ENCODE results near the gene RBM20. TPM values are rescaled to one million over a fixed set of nuclear protein-coding genes. Genes with fewer than 3 reads are reported as not detected.

Gene RBM20
- total RNA-seq, 1 donor from 2014 or later, result 0.32 TPM

- no peaks in the 10 kb centered on the region for H3F3A ChIP-seq (ENCODE audit: low read depth)
- Mint-ChIP-seq H3K27me3 (ENCODE audit: insufficient read depth, low read depth) (peaks cover 2% of the 10 kb centered on the region), H3K4me1 (peaks cover 48% of the 10 kb centered on the region), H3K36me3 (no peaks in the 10 kb centered on the region), H3K27ac (no peak overlapping the region), H3K4me3 (no peak overlapping the region), H3K9me3 (no peaks in the 10 kb centered on the region)
- peaks cover 27% of the 10 kb centered on the region for H3K27me3 ChIP-seq
- no peaks in the 10 kb centered on the region for H3K9me3 ChIP-seq (ENCODE audit: low read depth)
- H3K79me2 ChIP-seq (ENCODE audit: low read depth), result no peaks in the 10 kb centered on the region
- no peak overlapping the region for H3K9ac ChIP-seq
- no peaks in the 10 kb centered on the region for H4K20me1 ChIP-seq (ENCODE audit: low read depth)
- no peak overlapping the region for H3K4me3 ChIP-seq
- TF ChIP-seq EZH2 (IDR thresholded peaks at IDR 0.05), result no peak
- no peak overlapping the region for H2AFZ ChIP-seq (replicated peaks)
- no peak overlapping the region for H3K27ac ChIP-seq
- H3K4me1 ChIP-seq, result peaks cover 11% of the 10 kb centered on the region
- DNase-seq (ENCODE audit: low spot score), result no peak
- H3K36me3 ChIP-seq, result no peaks in the 10 kb centered on the region
- no peak overlapping the region for H3K4me2 ChIP-seq
These were observed 7.2 kb downstream of the RBM20 start for GRCh38 chr10:110651044-110651958.

- Histone ChIP-seq H3K27ac (no peak overlapping the region), H3F3A (ENCODE audit: low read depth) (no peaks in the 10 kb centered on the region), H3K79me2 (ENCODE audit: low read depth) (no peaks in the 10 kb centered on the region), H4K20me1 (ENCODE audit: low read depth) (no peaks in the 10 kb centered on the region), H3K4me3 (no peak overlapping the region), H3K9ac (no peak overlapping the region), H3K9me3 (ENCODE audit: low read depth) (no peaks in the 10 kb centered on the region), H2AFZ (replicated peaks) (no peak overlapping the region), H3K4me1 (peaks cover 11% of the 10 kb centered on the region), H3K4me2 (no peak overlapping the region), H3K27me3 (peaks cover 14% of the 10 kb centered on the region), H3K36me3 (no peaks in the 10 kb centered on the region)
- H3K9me3 Mint-ChIP-seq, result no peaks in the 10 kb centered on the region
- peaks cover 49% of the 10 kb centered on the region for H3K4me1 Mint-ChIP-seq
- H3K4me3 Mint-ChIP-seq, result no peak overlapping the region
- no peak overlapping the region for H3K27ac Mint-ChIP-seq
- H3K36me3 Mint-ChIP-seq, result no peaks in the 10 kb centered on the region
- no peak for DNase-seq (ENCODE audit: low spot score)
- TF ChIP-seq EZH2 (IDR thresholded peaks at IDR 0.05) (no peak), CTCF (IDR thresholded peaks at IDR 0.05) (no peak), EZH2phosphoT487 (IDR thresholded peaks at IDR 0.05) (no peak)
- peaks cover 2% of the 10 kb centered on the region for H3K27me3 Mint-ChIP-seq (ENCODE audit: insufficient read depth, low read depth)
These were observed 8.5 kb downstream of the RBM20 start for GRCh38 chr10:110652475-110653118.

- Histone ChIP-seq H3K9ac (no peak overlapping the region), H3K27ac (no peak overlapping the region), H3F3A (ENCODE audit: low read depth) (no peaks in the 10 kb centered on the region), H3K9me3 (ENCODE audit: low read depth) (no peaks in the 10 kb centered on the region), H3K36me3 (no peaks in the 10 kb centered on the region), H3K27me3 (no peaks in the 10 kb centered on the region), H2AFZ (replicated peaks) (no peak overlapping the region), H3K4me2 (no peak overlapping the region), H3K4me1 (peaks cover 2% of the 10 kb centered on the region), H4K20me1 (ENCODE audit: low read depth) (no peaks in the 10 kb centered on the region), H3K4me3 (no peak overlapping the region), H3K79me2 (ENCODE audit: low read depth) (no peaks in the 10 kb centered on the region)
- Mint-ChIP-seq H3K9me3 (no peaks in the 10 kb centered on the region), H3K36me3 (no peaks in the 10 kb centered on the region), H3K27ac (no peak overlapping the region), H3K4me3 (no peak overlapping the region), H3K27me3 (ENCODE audit: insufficient read depth, low read depth) (peaks cover 6% of the 10 kb centered on the region), H3K4me1 (peaks cover 35% of the 10 kb centered on the region)
- no peak for TF ChIP-seq EZH2 (IDR thresholded peaks at IDR 0.05)
- no peak for TF ChIP-seq CTCF (IDR thresholded peaks at IDR 0.05)
- TF ChIP-seq EZH2phosphoT487 (IDR thresholded peaks at IDR 0.05), result no peak
- no peak for DNase-seq (ENCODE audit: low spot score)
These were observed 11.2 kb downstream of the RBM20 start for GRCh38 chr10:110655320-110655719.

Data from neural progenitor cell (in vitro differentiated cells).